AG09319 (cell line): ENCODE measurements around the gene PDXP.

Experiments
- DNase-seq: peaks from one replicate; pipeline ENCODE4 v3.0.0-alpha.2; 2010; ENCODE audit warnings: low read depth; ENCODE audit errors: extremely low read depth
- TF ChIP-seq, protein P1 (sequence below): IDR thresholded peaks from 2 replicates; pipeline ENCODE4 v1.5.1; 2011; ENCODE audit warnings: low read depth, mild to moderate bottlenecking, inconsistent platforms, low read length, moderate library complexity

The PDXP gene

DNA sequence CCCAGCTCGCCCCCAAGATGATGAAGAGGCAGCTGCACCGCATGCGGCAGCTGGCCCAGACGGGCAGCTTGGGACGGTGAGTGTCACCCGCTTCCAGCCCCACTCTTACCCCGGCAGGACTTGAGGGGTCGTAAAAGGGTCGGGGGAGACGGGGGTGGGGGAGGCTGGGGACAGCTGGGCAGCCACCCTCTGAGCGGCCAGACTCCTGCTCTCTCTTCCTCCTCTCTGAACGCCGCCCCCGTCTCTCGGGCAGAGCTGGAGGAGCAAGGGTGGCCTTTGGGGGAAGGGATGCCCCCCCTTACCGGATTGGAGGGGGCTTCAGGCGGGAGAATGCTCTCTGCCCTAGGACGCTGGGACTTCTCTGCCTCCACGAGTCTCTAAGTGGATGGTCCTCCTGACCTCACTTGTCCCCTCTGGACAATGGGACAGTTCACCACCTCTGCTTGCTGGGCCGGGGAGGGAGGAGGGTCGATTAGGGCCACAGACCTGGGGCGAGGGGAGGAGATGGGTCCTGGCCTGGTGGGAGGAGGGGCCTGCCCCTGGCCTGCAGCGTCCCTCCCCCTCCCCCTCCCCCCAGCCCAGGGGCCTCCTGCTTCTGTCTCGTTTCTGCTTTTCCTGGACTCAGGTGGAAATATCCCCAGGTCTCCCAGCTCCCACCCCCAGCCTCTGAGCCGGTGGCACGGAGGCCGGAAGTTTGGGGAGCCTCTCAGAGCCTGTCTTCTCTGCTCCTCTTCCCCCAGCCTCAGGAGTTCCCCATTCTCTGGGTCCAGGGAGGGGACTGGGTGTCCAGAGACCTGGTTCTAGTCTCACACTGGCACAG, 18.5 kb upstream of the PDXP start:
- DNase-seq = no peak
- TF ChIP-seq, protein P1, sequence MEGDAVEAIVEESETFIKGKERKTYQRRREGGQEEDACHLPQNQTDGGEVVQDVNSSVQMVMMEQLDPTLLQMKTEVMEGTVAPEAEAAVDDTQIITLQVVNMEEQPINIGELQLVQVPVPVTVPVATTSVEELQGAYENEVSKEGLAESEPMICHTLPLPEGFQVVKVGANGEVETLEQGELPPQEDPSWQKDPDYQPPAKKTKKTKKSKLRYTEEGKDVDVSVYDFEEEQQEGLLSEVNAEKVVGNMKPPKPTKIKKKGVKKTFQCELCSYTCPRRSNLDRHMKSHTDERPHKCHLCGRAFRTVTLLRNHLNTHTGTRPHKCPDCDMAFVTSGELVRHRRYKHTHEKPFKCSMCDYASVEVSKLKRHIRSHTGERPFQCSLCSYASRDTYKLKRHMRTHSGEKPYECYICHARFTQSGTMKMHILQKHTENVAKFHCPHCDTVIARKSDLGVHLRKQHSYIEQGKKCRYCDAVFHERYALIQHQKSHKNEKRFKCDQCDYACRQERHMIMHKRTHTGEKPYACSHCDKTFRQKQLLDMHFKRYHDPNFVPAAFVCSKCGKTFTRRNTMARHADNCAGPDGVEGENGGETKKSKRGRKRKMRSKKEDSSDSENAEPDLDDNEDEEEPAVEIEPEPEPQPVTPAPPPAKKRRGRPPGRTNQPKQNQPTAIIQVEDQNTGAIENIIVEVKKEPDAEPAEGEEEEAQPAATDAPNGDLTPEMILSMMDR = no peak

GRCh38 chr22:37640591-37641560, 17.6 kb upstream of the PDXP start:
- TF ChIP-seq, protein P1 = no peak
- DNase-seq = no peak

DNA sequence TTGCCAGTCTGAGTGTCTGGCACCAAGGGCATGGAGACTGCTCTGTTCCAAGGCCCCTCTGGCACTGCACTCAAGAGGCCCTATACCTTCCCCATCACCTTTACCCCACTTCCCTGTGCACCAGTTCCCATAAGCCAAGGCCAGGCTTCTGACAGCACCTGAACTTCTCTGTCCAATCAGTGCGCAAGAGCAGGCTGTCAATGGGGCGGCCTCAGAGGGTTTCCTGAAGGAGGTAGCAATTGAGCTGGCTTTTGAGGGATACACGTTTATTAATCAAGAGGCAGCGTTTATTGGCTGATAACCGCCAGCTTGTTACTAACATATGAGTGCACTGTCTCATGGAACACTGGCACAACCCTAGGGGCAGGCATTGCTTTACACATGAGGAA, 17.0 kb upstream of the PDXP start:
- TF ChIP-seq, protein P1 = no peak
- DNase-seq = no peak

- DNase-seq = no peak
- TF ChIP-seq, protein P1 = peak; percentile 95
These were observed 15.2 kb upstream of the PDXP start for GRCh38 chr22:37643225-37643847.

DNA sequence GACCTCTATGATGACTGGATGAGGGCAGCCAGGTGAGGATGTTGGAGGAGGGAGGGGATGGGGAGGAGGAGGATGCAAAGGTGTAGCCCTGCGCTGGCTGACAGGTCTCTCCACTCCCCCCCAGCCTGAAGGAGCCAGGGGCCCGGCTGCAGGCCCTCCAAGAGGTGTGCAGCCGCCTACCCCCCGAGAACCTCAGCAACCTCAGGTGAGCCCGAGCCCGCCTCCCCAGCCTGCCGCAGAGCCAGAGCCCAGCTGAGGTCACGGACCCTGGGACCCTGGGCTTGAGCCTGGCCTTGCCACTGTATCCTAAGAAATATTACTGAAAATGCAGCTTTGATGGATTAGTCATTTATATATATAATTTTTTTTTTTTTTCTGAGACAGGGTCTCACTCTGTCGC, 11.2 kb upstream of the PDXP start:
- TF ChIP-seq, protein P1 = no peak

DNA sequence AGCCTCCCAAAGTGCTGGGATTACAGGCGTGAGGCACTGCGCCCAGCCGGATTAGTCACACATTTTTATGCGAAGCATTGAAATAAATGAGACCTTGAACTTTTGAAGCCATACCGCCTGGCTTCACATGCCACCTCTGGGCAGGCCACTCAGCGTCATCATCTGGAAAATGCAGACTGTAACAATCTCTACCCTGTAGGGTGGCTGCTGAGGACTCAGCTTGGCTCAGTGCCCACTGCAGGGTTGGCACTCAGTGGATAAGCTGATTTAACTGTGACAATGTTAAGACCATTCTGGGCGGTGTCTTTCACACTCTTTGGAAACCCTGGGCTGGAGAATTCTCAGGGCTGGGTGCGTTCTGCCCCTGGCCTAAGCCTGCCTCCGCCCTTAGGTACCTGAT, 10.6 kb upstream of the PDXP start:
- TF ChIP-seq, protein P1 = no peak
- no peak for DNase-seq

More for the DNA sequence above, 11.2 kb upstream of the PDXP start:
- no peak for DNase-seq
